HG03342 (cell line): ENCODE results near the gene PFKP.
"Not testable (repeated sequence)": the region's sequence is repeated elsewhere in the genome, so short reads cannot be mapped to it uniquely, and the experiment has no call there.

Experiments used
- ATAC-seq: cut with Tn5 transposase; IDR thresholded peaks from one replicate; pipeline ENCODE4 v1.9.1; 2021; ENCODE audit warnings: mild to moderate bottlenecking, moderate library complexity; ENCODE audit not compliant: unreplicated experiment

The PFKP gene

DNA sequence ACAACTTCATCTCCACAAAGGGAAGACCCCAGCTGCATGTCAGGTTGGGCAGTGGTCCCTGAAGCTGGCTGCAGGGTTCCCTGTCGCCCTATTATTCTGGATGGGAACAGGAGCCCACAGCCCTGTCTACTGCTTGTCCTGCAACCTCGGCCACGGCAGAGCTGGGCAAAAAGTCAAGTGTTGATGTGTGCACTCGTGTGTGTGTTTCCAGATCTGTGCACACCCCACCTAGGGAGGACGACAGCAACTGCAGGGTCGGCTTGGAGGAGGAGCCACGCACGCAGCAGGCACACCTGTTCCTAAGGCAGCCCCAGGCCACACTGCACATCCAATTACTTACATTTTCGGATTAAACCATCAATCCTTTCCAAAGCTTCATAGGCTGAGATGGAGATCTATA, 81.6 kb downstream of the PFKP start:
- no peak for ATAC-seq

- ATAC-seq, result no peak
Observed at GRCh38 chr10:3149918-3150317, 82.6 kb downstream of the PFKP start.

DNA sequence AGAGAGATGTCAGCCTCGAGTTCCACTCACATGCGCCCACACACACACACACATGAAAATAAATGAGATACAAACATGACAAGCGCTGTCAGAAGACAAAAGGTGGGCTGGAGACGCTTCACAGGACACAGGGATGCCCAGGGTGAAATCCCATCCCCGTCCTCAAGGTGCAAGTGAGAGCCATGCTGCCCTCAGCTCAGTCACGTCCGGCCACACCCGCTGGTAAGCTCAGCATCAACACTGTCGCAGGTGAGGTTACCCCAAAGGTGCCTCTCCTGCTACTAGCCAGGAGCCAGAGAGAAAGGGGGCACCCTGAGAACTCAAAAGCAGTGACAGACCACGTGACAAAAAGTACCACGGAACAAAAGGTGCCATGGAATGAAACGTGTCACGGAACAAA, 83.0 kb downstream of the PFKP start:
- no peak for ATAC-seq

DNA sequence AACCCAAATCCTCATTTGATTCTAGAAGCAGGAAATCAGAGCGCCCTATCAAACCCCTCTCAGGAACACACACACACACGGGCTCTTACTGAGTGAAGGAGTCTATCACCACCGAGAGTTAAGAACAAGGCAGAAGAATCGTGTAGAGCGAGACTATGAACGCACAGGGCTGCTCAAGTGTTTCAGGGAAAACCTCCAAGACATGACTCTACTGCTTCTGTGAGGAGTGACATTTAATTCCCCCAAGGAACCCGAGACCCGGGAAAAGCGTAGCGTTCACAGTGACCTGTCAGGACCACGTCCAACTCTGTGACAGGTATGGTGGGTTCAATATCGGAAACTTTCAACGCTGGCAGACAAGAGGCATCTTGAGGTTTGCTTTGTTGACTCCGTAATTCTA, 83.6 kb downstream of the PFKP start:
- no peak for ATAC-seq

DNA sequence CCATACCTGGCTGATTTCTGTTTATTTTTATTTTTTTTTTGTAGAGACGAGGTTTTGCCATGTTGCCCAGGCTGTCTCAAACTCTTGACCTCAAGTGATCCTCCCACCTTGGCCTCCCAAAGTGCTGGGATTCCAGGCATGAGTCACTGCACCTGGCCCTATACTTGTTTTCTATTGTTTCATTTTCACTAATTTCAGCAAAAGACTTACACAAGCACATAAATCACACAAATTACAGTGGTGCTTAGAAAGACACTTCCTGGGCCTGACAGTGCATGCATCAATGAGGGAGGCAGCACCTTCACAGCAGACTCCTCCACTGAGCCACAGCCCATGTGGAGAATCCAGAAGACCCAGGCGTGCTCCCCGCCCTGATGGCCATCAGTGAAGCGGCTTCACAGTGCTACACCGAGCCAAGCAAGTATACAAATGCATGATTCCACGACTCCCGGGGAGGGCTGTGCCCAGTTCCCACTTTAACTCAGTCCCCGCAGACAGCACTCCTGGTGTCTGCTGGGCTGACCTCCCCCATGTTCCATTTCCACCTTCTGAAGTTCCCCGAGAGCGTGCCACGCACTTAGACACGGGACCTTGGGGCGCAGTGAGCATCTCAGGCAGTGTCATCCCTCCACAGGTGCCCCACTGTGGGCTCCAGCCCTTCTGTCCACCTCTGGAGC, 84.7 kb downstream of the PFKP start:
- ATAC-seq, result no peak

GRCh38 chr10:3152566-3152935, 85.2 kb downstream of the PFKP start:
- no peak for ATAC-seq

GRCh38 chr10:3154666-3155065, 87.3 kb downstream of the PFKP start:
- no peak for ATAC-seq

DNA sequence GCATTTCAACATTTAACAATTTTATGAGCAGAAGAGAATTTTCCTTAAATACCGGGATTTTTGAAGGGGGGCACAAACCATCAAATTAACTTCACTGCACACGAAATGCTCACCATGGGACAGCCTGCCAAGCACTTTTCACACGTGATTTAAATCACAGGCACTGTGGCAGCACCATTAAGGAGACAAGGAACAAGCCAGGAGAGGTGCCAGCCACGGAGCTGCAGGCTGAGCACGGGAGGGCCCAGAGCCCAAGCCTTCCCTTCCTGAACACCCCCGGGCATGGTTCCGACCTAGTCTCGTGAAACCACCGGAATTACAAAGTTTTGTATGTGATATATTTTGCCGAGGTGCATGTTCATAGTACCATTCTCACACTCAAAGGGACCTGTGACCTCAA, 91.8 kb downstream of the PFKP start:
- ATAC-seq, result no peak

- ATAC-seq, result no peak
Observed at GRCh38 chr10:3162533-3162932, 95.2 kb downstream of the PFKP start.

DNA sequence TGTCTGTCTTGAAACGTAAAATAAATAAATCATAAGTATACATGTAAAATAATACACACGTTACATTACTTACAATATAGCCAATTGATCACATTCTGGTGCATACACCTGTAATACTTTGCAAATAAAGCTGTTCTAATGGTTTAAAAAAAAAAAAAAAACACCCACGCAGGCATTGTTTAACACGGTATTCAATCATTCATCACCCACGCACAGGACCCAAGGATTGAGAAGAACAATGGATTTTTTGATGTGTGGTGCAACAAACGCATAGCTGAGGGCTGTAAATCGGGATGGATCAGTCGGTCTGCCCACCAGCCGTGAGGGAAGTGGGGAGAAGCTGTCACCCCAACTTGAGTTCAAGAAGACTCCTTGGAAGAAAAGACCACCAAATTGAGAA, 96.5 kb downstream of the PFKP start:
- no peak for ATAC-seq

DNA sequence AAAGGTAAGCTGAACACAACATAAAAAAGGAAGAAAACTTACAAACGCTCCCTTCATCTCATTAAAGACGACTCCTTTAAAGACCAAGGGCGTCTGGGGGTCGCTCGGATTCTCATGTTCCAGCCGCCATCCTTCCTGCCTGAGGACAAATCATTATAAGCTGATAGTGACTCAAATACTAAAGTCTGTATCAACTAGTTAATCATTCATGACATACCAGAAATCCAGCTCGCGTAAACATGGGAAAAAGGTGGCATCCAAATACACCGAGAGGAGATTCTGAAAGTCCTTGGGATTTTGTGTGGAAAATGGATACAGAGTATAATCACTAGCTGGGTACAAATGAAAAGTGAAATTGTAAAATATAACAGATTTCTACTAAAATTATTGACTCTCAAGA, 97.8 kb downstream of the PFKP start:
- ATAC-seq, result no peak

- ATAC-seq, result no peak
Observed at GRCh38 chr10:3166496-3167290, 99.3 kb downstream of the PFKP start.

DNA sequence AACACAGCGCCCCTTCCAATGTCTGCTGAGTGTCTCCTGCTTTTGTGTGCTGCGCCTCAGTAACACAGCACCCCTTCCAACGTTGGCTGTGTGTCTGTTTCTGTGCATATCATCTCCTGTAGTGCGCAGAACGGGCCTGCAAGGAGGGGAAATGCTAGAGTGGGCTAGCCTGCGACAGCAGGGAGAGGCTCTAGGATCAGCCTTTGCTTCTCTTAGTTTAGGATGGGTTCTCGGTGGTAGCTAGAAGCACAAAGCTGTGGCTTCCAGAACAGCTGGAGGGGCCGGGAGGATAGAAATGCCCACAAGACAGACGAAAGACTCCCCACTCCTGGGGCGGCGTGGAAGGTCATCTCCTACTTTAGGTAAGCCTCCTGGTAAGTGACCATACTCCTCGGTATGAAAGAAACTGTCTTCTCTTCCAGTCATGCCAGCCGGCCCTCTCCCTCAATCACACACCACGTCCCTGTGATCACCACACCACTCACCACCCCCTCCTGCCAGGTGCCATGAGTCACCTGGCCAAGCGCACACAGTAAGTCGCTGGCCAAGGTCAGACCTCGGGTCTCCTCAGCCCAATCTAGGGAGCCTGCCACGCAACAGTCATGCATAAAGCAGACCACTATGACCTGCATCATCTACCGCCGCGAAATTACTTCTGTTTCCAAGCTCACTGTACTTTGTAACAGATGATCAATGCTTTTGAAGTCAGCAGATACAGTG, 100.4 kb downstream of the PFKP start:
- no peak for ATAC-seq

DNA sequence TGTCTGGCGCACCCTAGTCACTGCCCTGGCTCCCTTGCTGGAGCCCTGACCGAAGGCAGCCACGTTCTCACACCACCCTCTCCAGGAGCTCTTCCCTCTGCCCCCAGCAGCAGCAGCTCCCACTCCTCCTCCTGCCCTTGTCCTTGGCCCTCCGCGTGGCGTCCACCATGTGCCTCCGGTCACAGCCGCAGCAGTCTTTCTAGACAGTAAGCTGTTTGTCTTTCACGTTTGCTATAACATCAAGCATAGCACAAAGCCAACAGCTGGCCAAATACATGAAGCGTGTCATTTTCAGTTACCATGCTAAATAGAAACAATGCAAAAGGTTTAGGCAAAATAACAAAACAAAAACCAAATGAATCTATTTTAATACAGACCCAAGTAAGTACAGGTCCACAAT, 101.9 kb downstream of the PFKP start:
- no peak for ATAC-seq

- no peak for ATAC-seq
Observed at GRCh38 chr10:3169673-3170072, 102.3 kb downstream of the PFKP start.

GRCh38 chr10:3171488-3171887, 104.1 kb downstream of the PFKP start:
- not testable (repeated sequence) for ATAC-seq

- ATAC-seq, result no peak
Observed at GRCh38 chr10:3172081-3172445, 104.7 kb downstream of the PFKP start.

- ATAC-seq, result peak; percentile 97
Observed at GRCh38 chr10:3172446-3173170, 105.3 kb downstream of the PFKP start, which contains the start of gene PITRM1. Gene PITRM1 (minus strand): TSS chr10:3172782. CDS start chr10:3172772, 10 bp downstream.

GRCh38 chr10:3173171-3173878, 106.0 kb downstream of the PFKP start:
- ATAC-seq, result peak; percentile 37

- no peak for ATAC-seq
Observed at GRCh38 chr10:3178042-3178441, 110.7 kb downstream of the PFKP start.

- no peak for ATAC-seq
Observed at GRCh38 chr10:3179174-3179573, 111.8 kb downstream of the PFKP start.
